Stimulated activated CD4-positive, alpha-beta T cell treated with anti-CD3 and anti-CD28 coated beads, Interleukin-2, amount 100 ng/mL, for 48 hours (primary cell): ENCODE results near the gene ZMYM4.
"Not testable (repeated sequence)": the region's sequence is repeated elsewhere in the genome, so short reads cannot be mapped to it uniquely, and the experiment has no call there.

ENCODE experiments used
- DNase-seq, 2 donors: peaks; one replicate each; pipeline ENCODE4 v3.0.0-alpha.2; 2020

Gene ZMYM4

DNA sequence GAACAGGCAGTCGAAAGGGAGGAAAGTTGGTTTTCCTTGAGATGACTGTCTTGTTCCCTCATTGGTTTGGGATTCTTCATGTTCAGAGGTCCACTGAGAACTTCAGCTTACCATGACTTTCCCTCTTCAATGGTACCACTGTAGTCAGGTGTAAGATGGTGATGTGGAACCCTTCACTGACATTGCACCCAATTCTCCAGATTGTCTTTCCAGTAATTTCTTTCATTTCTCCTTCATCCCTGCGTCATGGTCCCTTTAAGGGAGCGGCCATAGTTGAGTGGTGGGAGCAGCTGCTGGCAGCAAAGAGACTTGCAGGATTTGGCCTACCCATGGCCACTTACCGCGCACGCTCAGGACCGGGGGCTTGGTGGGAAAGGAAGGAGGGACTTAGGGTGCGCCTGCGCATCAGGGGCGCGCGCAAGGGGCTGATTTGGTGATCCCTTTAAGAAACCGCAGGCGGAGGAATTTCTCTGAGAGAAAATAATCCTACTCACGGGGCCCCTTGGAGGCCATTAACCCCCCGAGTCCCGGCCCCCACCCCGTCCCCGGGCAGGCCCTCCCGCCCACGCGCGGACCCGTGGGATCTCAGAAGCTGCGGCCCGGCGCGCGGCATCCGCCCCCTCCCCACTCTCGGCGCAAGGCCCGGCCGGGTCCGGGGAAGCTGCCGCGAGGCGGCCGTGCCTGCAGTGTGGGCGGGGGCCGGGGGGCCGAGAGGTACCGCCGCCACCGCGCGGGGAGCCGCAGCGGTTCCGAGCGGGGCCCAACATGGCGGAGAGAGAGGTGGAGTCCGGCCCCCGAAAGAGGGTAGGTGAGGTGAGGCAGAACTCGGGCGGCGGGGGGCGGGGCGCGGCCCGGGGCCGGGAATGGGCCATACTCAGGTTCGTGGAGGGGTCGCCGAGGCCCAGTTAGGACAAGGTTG, at the start of gene ZMYM4:
TSS of gene ZMYM4 (plus strand) at position 428 of the 919 bp plus-strand sequence. CDS start at position 766, 338 bp downstream.
- peak; percentile 82 for DNase-seq

DNA sequence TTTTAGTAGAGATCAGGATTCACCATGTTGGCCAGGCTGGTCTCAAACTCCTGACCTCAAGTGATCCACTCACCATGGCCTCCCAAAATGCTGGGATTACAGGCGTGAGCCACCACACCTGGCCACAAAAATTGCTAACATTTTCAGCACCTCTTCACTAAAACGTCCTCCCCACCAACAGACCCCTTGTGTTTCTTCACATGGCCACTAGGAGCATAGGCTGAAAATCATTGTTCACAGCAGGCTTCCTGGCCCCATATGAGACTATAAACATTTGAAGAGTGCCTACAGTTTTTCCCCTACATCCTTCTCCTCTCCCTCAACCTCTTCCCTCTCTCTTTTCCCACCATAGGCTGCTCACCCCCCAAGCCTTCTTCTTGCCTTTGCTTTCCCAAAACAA, 47.5 kb upstream of the ZMYM4 start:
- no peak for DNase-seq

DNA sequence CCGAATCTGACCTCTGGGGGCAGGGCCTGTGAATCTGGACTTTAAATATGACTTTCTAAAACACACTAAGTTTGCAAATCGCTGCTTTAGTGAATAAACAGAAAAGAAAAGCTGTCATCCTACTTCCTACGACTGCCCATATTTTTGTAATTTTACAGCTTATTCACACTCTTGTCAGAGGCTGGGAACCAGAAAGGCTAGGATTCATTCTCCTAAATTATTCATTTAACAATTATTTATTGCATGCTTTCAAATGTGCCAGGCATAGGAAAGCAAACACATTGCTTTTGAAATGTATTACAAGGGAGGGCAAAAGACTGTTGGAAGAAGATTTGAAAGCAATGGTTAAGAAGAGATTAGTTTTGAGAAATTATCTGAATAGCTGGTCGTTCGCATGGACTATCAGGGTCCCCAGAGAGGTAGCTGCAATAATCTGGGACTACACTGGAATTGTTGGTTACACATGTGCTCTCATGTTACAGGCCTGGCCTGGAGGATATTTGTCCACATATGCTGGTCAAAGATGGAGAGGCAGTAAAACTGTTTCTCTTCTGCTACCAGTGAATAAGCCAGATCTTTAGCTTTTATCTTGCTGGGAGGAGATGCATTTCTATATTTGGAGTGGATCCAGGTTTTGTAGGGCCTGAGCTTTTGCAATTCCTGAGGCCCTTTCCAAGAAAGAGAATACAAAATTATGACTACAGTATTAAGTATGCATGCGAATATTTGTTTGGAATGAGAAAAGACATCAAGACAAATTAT, 46.0 kb upstream of the ZMYM4 start:
- no peak for DNase-seq

DNA sequence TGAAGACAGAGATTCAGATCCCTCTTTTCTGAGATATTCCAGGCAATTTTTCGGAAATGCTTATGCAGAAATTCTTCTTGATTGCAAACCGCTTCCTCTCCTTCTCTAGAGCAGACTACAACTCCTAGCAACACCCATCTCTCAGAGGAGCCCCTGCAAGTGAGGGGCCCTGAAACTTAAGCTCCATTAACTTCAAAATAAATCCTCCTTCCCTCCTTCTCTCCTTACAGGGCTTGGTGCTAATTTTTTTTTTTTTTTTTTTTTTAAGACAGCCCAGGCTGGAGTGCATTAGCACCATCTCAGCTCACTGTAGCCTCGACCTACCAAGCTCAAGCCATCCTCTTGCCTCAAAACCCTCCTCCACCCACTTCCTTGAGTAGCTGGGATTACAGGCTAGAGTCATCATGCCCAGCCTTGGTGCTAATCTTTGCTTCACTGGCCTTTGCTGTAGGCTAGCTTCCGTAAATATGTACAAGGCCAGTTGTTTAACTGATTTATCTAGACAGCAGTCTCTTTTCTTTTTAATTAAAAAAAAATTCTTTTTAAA, 45.4 kb upstream of the ZMYM4 start:
- no peak for DNase-seq

DNA sequence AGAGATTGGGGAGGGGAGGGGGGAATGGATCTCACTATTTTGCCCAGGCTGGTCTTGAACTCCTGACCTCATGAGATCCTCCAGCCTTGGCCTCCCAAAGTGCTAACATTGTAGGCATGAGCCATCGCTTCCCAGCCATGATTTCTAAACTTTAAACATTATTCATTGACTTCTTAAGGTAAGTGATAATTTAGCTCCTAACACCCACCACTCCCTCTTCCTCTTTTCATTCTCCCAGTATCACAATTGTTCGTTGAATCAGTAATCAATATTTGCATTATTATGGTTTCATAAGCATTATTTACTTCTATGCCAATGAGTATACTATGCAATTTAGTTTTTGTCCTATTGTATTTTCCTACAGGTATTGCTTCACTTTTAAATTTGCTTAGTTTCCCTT, 42.0 kb upstream of the ZMYM4 start:
- no peak for DNase-seq

DNA sequence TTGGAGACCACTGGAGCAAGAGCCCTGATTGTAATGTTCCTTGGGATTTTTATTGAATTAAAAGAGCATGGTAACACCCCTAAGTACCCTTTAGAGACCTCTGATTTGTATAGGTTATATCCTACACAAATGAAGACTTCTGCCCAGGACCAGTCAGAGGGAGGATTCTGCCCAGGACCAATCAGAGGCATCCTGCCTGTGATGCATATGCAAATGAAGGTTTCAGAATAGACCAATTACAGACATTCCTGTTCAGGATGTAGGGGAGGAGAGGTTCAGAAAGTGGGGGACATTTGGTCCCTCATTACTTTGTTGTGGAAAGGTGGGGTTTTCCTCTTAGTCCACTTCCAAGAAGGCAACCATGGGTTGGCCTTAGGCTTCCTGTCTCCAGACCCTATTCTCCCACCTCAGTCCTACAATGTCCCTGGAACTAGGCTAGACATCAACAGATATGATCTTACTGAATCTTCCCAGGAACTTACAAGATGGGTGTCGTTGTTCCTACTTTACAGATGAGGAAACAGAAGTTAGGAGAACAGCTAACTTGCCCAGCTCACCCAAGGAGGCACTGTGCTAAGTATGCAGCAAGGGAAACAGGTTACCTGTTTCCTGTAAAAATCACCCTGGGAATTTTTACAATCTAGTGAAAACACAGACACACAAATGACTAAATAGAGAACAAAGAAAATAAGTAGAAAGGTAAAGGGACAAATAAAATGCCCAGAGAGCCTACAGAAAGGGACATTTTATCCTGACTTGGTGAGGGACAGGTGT, 38.7 kb upstream of the ZMYM4 start:
- no peak for DNase-seq

DNA sequence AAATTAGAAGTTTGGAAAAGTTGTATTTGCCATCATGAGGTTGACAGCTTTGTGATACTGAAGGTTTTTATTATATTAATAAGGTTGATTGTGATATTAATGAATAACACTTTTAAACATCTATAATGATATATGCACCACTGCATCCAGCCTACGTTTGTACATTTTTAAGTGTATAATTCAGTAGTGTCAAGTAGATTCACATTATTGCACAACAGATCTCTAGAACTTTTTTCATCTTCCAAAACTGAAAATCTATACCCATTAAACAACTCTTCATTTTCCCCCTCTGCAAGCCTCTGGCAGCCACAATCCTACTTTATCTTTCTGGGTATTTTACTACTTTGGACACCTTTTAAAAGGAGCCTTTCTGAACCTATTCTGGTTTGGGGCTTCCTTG, 37.2 kb upstream of the ZMYM4 start:
- no peak for DNase-seq

DNA sequence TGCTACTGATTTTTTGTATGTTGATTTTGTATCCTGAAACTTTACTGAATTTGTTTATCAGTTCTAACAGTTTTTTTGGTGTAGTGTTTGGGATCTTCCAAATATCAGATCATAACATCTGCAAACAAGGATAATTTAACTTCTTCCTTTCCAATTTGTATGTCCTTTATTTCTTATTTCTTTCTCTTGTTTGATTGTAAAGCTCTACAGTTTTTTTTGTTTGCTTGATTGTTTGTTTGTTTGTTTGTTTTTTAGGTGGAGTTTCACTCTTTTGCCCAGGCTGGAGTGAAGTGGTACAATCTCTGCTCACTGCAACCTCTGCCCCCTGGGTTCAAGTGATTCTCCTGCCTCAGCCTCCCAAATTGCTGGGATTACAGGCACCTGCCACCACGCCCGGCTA, 31.7 kb upstream of the ZMYM4 start:
- DNase-seq = not testable (repeated sequence)

DNA sequence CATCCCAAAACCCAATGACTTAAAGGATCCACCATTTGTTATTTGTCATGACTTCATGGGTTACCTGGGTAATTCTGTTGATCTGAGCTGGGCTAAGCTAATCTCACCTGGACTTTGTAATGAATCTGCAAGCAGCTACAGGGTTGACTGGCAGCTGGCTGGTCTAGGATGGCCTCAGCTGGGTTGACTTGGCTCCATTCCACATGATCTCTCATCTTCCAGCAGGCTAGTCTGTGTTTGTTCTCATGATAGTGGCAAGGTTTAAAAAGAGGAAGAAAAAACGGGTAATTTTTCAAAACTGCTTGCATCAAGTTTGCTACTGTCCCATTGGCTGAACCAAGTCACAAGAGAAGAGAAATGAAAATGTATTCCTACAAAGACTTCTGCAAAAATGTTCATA, 24.8 kb upstream of the ZMYM4 start:
- no peak for DNase-seq

DNA sequence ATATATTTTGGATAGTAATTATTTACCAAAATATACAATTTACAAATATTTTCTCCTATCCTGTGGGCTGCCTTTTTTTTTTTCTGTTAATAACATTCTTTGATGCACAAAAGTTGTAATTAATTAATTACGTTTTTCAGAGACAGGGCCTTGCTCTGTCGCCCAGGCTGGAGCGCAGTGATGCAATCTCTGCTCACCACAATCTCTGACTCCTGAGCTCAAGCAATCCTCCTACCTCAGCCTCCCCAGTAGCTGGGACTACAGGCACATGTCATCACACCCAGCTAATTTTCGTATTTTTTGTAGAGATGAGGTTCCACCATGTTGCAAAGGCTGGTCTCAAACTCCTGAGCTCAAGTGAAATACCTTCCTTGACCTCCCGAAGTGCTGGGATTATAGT, 21.3 kb upstream of the ZMYM4 start:
- no peak for DNase-seq

DNA sequence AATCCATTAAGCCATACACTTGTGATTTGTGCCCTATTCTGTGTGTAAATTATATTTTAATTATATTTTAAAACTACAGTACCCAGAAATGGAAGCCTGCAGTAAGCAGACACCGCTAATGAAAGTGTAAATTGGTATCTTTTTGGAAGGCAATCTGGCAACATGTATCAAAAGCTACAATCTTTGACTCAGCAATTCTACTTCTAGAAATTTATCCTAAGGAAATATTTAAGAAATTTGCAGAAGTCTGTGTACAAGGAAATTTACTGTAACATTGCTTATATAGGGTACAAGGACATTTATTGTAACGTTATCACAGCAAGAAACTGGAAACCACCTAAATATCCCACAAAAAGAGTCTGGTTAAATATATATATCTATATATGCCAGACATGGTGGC, 14.6 kb upstream of the ZMYM4 start:
- no peak for DNase-seq

DNA sequence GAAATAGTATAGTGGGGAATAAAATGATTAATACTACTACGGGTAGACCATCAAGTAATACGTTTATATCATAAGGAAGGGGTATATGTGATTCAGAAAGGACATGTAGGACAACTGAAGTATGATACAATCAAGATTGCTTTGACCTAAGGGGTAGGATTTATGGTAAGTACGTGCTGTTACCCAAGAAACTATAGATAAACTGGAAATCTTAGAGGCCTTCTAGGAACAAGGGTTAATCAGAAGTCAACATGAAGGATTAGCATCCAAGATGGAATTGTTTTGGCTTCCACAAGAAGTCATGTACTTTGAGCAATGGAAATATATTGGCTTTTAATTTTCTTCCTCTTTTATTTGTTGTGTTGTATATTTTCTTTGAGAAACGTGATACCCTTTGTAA, 13.2 kb upstream of the ZMYM4 start:
- DNase-seq = no peak

DNA sequence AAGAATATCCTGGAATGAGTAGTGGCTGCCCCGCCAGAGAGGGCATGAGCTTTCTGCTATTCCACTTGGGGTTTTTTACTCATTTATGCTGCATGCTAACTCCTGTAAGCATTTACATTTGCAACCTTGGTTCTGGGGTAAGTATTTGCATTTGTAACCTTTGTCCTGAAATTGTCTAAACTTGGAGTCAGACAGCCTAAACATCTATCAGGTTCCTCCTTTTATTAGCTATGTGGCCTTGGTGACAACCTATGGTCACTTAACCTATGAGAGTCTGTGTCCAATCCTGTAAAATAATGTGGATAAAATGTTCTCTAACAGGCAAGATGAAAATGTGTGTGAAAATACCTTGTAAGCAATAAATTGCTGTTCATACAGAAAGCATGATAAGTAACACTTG, 8.9 kb upstream of the ZMYM4 start:
- no peak for DNase-seq

DNA sequence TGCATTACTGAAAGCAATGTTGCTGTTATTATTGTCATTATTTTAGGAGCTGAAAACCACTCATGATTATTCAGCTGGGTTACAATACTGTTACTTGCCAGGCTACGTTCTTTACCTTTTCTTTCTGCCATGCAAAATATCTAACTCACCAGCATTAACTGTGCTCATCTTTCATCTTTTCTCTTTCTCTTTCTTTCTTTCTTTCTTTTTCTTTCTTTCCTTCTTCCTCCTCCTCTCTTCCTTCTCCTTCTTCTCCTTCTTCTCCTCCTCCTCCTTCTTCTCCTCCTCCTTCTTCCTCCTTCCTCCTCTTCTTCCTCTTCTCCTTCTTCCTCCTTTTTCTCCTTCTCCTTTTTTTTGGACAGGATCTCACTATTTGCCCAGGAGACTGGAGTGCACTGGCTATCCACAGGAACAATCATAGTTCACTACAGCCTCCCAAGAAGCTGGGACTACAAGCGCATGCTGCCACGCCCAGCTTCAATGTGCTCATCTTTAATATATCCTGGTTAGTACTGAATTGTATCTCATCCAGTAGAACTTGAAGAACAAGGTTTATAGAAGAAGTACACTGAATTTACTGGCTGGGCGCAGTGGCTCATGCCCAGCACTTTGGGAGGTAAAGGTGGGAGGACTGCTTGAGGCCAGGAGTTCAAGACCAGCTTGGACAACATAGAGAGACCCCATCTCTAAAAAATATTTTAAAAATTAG, 6.9 kb upstream of the ZMYM4 start:
- DNase-seq = no peak

DNA sequence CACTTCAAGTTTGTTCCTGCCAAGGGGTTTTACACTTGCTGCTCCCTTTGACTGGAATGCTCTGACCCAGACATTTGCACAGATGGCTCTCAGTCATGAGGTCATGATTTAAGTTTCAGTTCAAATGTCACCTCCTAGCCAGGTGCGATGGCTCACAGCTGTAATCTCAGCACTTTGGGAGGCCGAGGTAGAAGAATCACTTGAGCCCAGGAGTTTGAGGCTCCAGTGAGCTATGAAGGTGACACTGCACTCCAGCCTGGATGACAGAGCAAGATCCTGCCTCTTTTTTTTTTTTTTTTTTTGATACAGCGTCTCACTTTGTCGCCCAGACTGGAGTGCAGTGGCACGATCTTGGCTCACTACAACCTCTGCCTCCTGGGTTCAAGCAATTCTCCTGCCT, 4.5 kb upstream of the ZMYM4 start:
- DNase-seq = no peak

DNA sequence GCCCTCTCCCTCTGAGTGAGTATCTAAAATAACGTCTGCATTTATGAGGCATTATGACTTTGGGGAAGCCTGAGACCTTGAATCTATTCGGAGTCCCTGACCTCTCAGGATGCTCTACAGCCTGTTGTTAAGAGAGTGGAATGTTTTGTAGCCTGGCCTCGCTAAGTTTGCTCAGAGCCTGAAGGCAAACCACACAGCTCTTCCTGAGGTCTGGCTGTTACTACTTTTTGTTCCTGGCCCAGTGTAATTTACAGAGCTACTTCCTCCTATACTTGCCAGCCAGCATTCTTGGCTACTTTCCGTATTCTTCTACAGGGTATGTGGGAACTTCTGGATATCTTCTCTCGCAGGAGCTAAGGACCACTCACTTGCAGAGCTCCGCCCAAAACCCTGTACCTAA, 3.6 kb upstream of the ZMYM4 start:
- no peak for DNase-seq

DNA sequence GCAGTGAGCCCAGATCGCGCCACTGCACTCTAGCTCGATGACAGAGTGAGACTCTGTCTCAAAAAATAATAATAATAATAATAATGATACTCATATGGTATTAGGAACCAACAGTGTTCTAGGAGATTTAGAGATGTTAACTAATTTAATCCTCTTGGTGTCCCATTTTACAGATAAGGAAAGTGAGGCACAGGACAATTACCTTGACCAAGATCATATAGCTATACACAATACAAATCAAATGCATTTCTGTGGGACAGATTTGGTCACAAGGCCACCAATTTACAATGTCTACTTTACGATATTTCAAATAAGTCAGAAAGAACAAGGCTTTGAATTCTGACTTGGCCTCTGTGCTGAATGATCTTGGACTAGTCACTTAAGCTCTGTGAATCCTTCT, 2.2 kb upstream of the ZMYM4 start:
- no peak for DNase-seq

DNA sequence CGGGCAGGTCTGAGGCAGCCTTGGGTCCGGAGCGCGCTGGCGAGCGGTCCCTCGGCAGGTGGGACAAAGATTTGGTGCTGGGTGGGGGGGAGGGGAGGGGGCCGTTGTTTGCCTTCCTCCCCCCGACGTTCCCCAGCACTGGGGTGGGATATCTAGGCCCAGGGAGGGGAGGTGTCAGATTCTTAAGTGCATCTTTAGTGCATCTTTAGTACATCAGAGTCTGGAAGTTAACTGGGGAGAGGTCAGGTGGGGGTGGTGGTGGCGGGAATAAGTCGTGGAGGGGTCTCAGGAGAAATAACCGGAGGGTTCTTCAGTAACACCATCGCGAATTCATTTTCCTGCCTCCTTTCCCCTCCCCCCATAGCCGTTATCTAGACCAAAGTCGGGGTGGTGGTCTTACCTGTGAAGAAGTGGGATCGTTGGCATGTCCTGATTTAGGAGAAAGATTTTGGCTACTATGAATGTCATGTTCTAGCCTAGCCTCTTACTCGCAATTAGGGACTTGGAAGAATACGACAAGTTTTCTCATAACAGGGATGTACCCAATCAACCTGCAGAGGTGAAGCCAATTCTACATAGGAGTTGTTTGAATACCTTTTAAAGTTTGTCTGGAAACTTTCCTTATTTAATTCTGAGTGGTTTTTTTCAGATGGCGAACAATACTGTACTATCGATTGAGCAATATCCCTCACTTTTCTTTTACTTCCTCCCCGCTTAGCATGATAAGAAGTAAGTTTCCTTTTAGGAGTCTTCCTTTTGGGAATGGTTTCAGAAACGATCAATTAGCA, 886 bp downstream of the ZMYM4 start:
- DNase-seq = peak in 1 of 2 donors; percentile 3

DNA sequence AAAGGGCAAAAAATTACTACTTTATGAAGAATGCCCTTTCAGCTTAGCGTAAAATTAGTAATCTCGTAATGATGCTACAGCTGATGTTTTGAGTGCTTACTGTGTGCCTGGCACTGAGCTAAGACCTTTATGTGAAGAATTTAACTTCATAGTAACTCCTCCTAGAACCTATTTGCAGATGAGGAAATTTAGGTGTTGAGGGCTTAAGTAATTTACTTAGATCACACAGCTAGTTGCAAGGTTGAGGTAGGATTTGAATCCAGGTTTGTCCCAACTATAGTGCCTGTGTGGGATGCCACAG, 1.4 kb downstream of the ZMYM4 start:
- DNase-seq = no peak

DNA sequence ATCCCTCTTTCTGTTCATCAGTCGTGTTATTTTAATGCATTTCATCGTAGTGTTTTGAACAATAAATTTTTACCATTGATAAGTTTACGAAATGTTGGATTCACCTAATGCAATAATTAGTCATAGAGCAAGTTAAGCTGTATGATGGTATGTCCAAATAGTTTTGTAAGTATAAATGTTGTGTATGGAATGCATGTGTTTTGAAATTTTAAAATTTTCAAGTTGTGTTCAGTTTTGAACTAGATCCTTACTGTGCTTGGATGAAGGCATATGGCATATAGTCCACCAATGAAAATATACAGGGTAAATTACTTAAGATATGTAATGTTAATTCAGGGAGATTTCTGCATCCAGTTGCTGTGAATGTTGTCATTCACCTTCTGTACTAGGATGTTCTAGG, 2.3 kb downstream of the ZMYM4 start:
- no peak for DNase-seq

DNA sequence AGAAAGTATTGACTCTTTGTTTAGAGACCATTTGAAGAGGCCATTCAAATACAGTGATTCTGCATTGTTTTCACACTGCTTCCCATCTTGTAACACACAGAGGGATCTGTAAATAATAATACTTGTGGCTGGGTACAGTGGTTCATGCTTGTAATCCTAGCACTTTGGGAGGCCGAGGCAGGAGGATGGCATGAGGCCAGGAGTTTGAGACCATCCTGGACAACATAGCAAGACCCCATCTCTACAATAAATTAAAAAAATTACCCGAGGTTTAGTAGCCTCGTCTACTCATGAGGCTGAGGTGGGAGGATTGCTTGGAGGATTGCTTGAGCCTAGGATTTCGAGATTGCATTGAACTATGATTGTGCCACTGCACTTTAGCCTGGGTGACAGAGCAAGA, 5.7 kb downstream of the ZMYM4 start:
- DNase-seq = no peak
